T-helper 2 cell treated with Interferon-gamma antibody and Interleukin-4, amounts not matched to agents 5 μg/mL and 100 μg/mL, for 36 hours (primary cell): ENCODE data around the gene CPD.

Source experiments
- DNase-seq: peaks from one replicate; pipeline ENCODE4 v3.0.0; 2021; ENCODE audit warnings: low spot score
- H3K27ac Mint-ChIP-seq: one replicate; pipeline ENCODE4 v1.8.0; 2021; ENCODE audit warnings: mild to moderate bottlenecking, mixed read lengths
- H3K27me3 Mint-ChIP-seq: one replicate; pipeline ENCODE4 v1.8.0; 2021; ENCODE audit warnings: low read depth, mixed read lengths
- H3K36me3 Mint-ChIP-seq: one replicate; pipeline ENCODE4 v1.8.0; 2021; ENCODE audit warnings: low read depth, mixed read lengths
- H3K4me1 Mint-ChIP-seq: one replicate; pipeline ENCODE4 v1.8.0; 2021; ENCODE audit warnings: low read depth, mixed read lengths
- H3K4me3 Mint-ChIP-seq: one replicate; pipeline ENCODE4 v1.8.0; 2022; ENCODE audit warnings: mild to moderate bottlenecking, moderate library complexity, mixed read lengths
- H3K9me3 Mint-ChIP-seq: one replicate; pipeline ENCODE4 v1.8.0; 2021; ENCODE audit warnings: mixed read lengths

CPD gene

DNA sequence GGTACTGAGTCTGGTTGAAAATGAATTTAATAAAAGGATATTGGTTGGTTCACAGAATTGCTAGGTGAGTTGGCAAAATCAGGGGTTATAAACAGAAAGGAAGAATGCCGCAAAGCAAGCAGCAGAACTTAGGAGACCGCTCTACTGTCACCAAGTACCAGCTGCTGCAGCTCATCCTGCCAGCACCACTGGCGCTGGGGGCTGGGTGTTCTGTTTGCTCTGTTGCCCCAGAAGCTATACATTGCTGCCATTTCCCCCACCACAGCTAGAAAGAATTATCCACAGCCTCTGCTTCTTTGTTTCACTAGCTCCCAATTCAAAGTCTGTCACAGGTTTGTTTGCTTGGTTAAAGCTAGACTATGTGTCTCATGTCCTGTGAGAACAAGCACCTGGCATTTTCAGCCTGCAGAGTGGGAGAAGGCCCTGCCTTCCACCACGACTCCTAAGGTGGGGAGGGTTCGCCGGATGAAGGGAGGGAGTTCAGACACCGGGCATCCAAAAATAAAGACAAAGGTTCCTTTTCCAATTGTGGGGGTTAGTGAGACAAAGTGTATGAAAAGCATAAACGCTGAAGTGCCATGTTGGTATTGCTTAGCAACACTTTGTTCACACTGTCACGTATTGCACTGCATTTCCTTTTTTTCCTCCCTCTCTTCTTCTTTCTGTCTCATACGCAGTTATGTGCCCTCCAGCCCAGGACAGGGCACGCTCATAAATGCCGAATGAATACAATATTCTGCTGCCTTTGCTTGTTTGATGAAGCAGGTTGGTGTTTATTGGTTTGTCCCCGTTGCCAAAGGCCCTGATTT is 9.6 kb upstream of the CPD start:
- Mint-ChIP-seq H3K9me3 (no peaks in the 10 kb centered on the region), H3K27me3 (no peaks in the 10 kb centered on the region), H3K4me1 (peaks cover 6% of the 10 kb centered on the region), H3K36me3 (no peaks in the 10 kb centered on the region), H3K4me3 (no peak overlapping the region), H3K27ac (no peak overlapping the region)
- no peak for DNase-seq

- Mint-ChIP-seq H3K4me1 (peaks cover 3% of the 10 kb centered on the region), H3K27me3 (no peaks in the 10 kb centered on the region), H3K4me3 (no peak overlapping the region), H3K9me3 (no peaks in the 10 kb centered on the region), H3K27ac (no peak overlapping the region), H3K36me3 (no peaks in the 10 kb centered on the region)
- no peak for DNase-seq
Observed at GRCh38 chr17:30369995-30370394, 8.7 kb upstream of the CPD start.

- Mint-ChIP-seq H3K27ac (no peak overlapping the region), H3K4me1 (peaks cover 12% of the 10 kb centered on the region), H3K4me3 (no peak overlapping the region), H3K27me3 (no peaks in the 10 kb centered on the region), H3K36me3 (no peaks in the 10 kb centered on the region), H3K9me3 (no peaks in the 10 kb centered on the region)
- DNase-seq: peak; percentile 34
Observed at GRCh38 chr17:30372755-30373154, 6.0 kb upstream of the CPD start.

DNA sequence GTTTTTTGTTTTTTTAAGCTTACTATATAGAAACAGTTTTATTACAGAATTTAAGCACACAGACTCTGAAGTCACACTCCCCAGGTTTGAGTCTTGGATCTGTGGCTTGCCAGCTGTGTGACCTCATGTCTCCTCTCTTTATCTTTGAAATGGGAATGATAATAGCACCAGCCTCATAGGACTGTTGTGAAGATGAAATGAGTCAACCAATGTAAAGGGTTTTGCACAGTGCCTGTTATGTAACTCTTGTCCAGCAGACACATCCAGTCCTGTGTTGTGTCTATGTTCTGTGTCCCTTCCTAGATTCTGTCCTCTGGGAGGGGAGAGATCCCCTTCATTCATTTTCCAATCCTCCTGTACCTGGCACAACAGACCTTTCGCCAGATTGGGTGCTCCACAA is 3.1 kb upstream of the CPD start:
- no peak for DNase-seq
- no peak overlapping the region for H3K4me3 Mint-ChIP-seq
- no peak overlapping the region for H3K27ac Mint-ChIP-seq
- H3K4me1 Mint-ChIP-seq: peaks cover 31% of the 10 kb centered on the region
- H3K27me3 Mint-ChIP-seq: no peaks in the 10 kb centered on the region
- no peaks in the 10 kb centered on the region for H3K36me3 Mint-ChIP-seq
- H3K9me3 Mint-ChIP-seq: no peaks in the 10 kb centered on the region

- Mint-ChIP-seq H3K27ac (no peak overlapping the region), H3K27me3 (no peaks in the 10 kb centered on the region), H3K4me1 (peaks cover 39% of the 10 kb centered on the region), H3K36me3 (no peaks in the 10 kb centered on the region), H3K9me3 (no peaks in the 10 kb centered on the region), H3K4me3 (no peak overlapping the region)
- DNase-seq: peak; percentile 37
Observed at GRCh38 chr17:30376621-30377452, 1.9 kb upstream of the CPD start.

- DNase-seq: no peak
- Mint-ChIP-seq H3K4me3 (peak overlapping the region; percentile 83), H3K9me3 (no peaks in the 10 kb centered on the region), H3K27ac (peak overlapping the region; percentile 78), H3K36me3 (no peaks in the 10 kb centered on the region), H3K27me3 (no peaks in the 10 kb centered on the region), H3K4me1 (peaks cover 44% of the 10 kb centered on the region)
Observed at GRCh38 chr17:30377574-30378240, 1.0 kb upstream of the CPD start.

DNA sequence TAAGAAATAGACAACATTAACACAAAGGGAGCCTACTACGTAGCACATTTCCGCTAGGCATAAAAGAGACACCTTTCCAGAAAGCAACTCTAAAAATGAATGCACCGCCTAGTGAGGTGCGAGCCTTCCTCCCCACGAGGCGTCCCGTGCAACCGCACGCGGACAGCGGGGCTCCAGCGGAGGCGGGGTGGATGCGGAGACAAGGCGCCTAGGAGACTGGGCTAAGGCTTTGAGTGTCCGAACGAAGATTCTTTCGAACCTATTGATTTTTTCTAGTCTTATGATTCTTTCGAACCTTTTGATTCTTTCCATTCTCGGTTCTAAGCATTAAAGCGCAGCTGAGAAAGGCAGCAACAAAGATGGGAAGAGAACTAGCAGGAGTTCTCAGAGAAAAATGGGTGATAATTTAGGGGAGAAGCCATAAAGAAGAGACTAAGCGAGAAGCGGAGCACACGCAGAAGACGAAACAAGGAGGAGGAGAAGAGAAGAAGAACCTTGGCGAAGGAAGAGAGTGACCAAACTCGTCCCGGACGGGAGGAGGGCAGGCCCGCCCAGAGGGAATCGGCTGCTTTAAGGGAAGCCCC is 394 bp upstream of the CPD start:
- Mint-ChIP-seq H3K9me3 (no peaks in the 10 kb centered on the region), H3K36me3 (no peaks in the 10 kb centered on the region), H3K27ac (peak overlapping the region; percentile 78), H3K27me3 (no peaks in the 10 kb centered on the region), H3K4me3 (peak overlapping the region; percentile 83), H3K4me1 (peaks cover 48% of the 10 kb centered on the region)
- peak; percentile 47 for DNase-seq

- Mint-ChIP-seq H3K4me3 (peak overlapping the region; percentile 73), H3K4me1 (peaks cover 51% of the 10 kb centered on the region)
Observed at GRCh38 chr17:30379303-30379902, 676 bp downstream of the CPD start.

GRCh38 chr17:30379903-30380381 is 1.2 kb downstream of the CPD start:
- H3K9me3 Mint-ChIP-seq: no peaks in the 10 kb centered on the region
- peak overlapping the region; percentile 73 for H3K4me3 Mint-ChIP-seq
- no peaks in the 10 kb centered on the region for H3K36me3 Mint-ChIP-seq
- peak; percentile 32 for DNase-seq
- H3K27me3 Mint-ChIP-seq: no peaks in the 10 kb centered on the region
- peak overlapping the region; percentile 17 for H3K27ac Mint-ChIP-seq
- H3K4me1 Mint-ChIP-seq: peaks cover 51% of the 10 kb centered on the region

More at GRCh38 chr17:30379303-30379902, 676 bp downstream of the CPD start:
- no peaks in the 10 kb centered on the region for H3K27me3 Mint-ChIP-seq
- peak; percentile 17 for DNase-seq
- no peaks in the 10 kb centered on the region for H3K36me3 Mint-ChIP-seq
- H3K9me3 Mint-ChIP-seq: no peaks in the 10 kb centered on the region
- H3K27ac Mint-ChIP-seq: peak overlapping the region; percentile 17

DNA sequence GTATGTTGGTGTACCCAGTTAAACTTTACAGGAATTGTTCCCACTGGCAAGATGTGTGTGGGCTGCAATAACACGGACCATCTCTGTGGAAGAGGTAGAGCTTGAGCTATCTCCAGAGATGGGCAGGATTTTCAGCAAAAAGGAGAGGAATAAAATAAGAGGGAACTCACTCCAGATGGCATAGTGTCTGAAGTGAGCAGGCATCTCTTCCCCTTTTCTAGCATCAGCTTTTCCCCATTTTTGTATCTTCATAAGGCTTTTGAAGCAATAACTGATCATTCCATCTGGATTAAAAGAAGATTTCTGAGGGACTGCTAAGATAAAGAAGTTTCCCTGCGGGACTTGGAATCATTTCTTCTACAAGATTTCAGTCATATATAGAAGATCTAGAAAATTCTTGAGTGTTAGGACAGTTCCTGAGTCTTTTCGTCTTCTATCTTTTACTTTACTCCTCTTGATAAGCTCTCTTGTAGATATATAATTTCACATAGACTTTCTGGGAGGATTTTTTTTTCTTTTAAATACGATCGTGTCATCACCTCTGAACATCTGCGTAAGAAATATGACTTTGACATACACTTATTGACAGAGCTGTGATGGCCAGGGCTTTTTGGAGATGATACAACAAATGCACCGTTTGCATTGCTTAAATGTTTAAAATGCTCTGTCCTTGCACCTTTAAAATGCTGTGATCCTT is 2.1 kb downstream of the CPD start:
- Mint-ChIP-seq H3K27ac (no peak overlapping the region), H3K27me3 (no peaks in the 10 kb centered on the region), H3K9me3 (no peaks in the 10 kb centered on the region), H3K36me3 (peaks cover 4% of the 10 kb centered on the region), H3K4me1 (peaks cover 51% of the 10 kb centered on the region), H3K4me3 (peak overlapping the region; percentile 73)
- DNase-seq: no peak

DNA sequence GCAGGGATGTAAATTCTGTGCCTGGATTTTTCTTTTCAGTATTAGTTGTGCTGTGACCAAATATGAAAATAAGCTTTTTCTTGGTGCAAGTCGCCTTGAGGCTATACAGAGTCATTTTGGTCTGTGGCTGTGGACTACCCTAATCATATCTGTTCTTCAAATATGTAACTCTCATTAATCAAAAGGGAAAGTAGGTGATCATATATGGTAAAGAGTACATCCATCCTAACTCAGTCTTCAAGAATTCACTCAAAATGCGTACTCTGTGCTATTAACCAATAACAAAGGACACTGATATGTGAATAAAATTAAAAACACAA is 2.6 kb downstream of the CPD start:
- Mint-ChIP-seq H3K9me3 (no peaks in the 10 kb centered on the region), H3K27ac (no peak overlapping the region), H3K36me3 (peaks cover 4% of the 10 kb centered on the region)

DNA sequence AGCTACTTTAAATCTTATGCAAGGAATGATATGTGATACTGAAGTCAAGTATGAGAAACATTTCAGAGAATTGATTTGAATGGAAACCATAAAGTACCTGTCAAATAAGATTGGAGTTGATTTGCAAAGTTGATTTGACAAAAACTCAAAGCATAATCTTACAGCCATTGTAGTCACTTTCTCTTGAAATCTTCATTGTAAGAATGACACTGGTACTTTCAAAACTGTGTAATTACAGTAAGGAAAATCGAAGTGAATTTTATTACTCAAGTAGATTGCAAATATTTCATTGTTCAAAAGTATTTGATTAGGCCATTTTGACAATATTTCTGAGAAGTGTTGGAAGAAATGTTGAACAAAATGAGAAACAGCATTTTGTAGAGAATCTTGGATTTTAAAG is 3.6 kb downstream of the CPD start:
- Mint-ChIP-seq H3K4me1 (peaks cover 44% of the 10 kb centered on the region), H3K27me3 (no peaks in the 10 kb centered on the region), H3K4me3 (no peak overlapping the region), H3K9me3 (no peaks in the 10 kb centered on the region), H3K36me3 (peaks cover 4% of the 10 kb centered on the region), H3K27ac (no peak overlapping the region)
- DNase-seq: no peak

More for the DNA sequence above, 2.6 kb downstream of the CPD start:
- peaks cover 51% of the 10 kb centered on the region for H3K4me1 Mint-ChIP-seq
- peak overlapping the region; percentile 8 for H3K4me3 Mint-ChIP-seq
- no peaks in the 10 kb centered on the region for H3K27me3 Mint-ChIP-seq
- no peak for DNase-seq
